Karpas-422 (cell line): Measurements from ENCODE around the gene CPAMD8. TPM values are rescaled to one million over a fixed set of nuclear protein-coding genes. Genes with fewer than 3 reads are reported as not detected.

ENCODE experiments used
- DNase-seq: peaks from one replicate; pipeline ENCODE4 v3.0.0-alpha.2; 2015
- H2AFZ ChIP-seq: fragments of 200-600 bp; sonication (generic); 2 replicates; pipeline ENCODE4 v1.6.1; 2014; ENCODE audit warnings: antibody characterized with exemption, low read length, mixed read lengths
- H3K27ac ChIP-seq: fragments of 200-600 bp; sonication (generic); 2 replicates; pipeline ENCODE4 v1.5.1; 2014; ENCODE audit warnings: mild to moderate bottlenecking, low read length, moderate library complexity
- H3K27me3 ChIP-seq: fragments of 200-600 bp; sonication (generic); 2 replicates; pipeline ENCODE4 v1.6.1; 2014; ENCODE audit warnings: low read length, mixed read lengths
- H3K36me3 ChIP-seq: fragments of 200-600 bp; sonication (generic); 2 replicates; pipeline ENCODE4 v1.6.1; 2014; ENCODE audit warnings: low read length, mixed read lengths; ENCODE audit not compliant: insufficient read depth
- H3K4me1 ChIP-seq: fragments of 200-600 bp; sonication (generic); 2 replicates; pipeline ENCODE4 v1.6.1; 2014; ENCODE audit warnings: mild to moderate bottlenecking, low read length, mixed read lengths
- H3K4me2 ChIP-seq: fragments of 200-600 bp; sonication (generic); 2 replicates; pipeline ENCODE4 v1.6.1; 2014; ENCODE audit warnings: low read length, low read depth, mild to moderate bottlenecking; ENCODE audit not compliant: poor library complexity, severe bottlenecking
- H3K4me3 ChIP-seq: fragments of 200-600 bp; sonication (generic); 2 replicates; pipeline ENCODE4 v1.5.1; 2014; ENCODE audit warnings: mild to moderate bottlenecking, antibody characterized with exemption, low read length, mixed read lengths
- H3K79me2 ChIP-seq: fragments of 200-600 bp; sonication (generic); 2 replicates; pipeline ENCODE4 v1.6.1; 2014; ENCODE audit warnings: mild to moderate bottlenecking, low read length, mixed read lengths
- H3K9ac ChIP-seq: fragments of 200-600 bp; sonication (generic); 2 replicates; pipeline ENCODE4 v1.6.0; 2014; ENCODE audit warnings: low read length
- H3K9me2 ChIP-seq: fragments of 200-600 bp; sonication (generic), shearing (Covaris generic); replicated peaks from 2 replicates; pipeline ENCODE4 v1.6.0; 2014; ENCODE audit warnings: mild to moderate bottlenecking, low read length, moderate library complexity; ENCODE audit not compliant: insufficient read depth
- H3K9me3 ChIP-seq: fragments of 300-700, 200-600 bp; sonication (generic); 2 replicates; pipeline ENCODE4 v1.6.1; 2014; ENCODE audit warnings: low read length, mixed read lengths
- H4K20me1 ChIP-seq: fragments of 200-600 bp; sonication (generic); 2 replicates; pipeline ENCODE4 v1.6.1; 2014; ENCODE audit warnings: mild to moderate bottlenecking, antibody characterized with exemption, low read length, low read depth; ENCODE audit not compliant: insufficient read depth
- total RNA-seq: library from RNA; depleted of rRNA; stranded (reverse); fragments of >200 nt; shearing (Covaris generic); gene quantifications from 2 replicates; pipeline ENCODE4 v1.2.3, GENCODE V29; 2014; ENCODE audit warnings: low replicate concordance

CPAMD8 gene
- total RNA-seq, 1 experiment from 2014 or later, result not detected

DNA sequence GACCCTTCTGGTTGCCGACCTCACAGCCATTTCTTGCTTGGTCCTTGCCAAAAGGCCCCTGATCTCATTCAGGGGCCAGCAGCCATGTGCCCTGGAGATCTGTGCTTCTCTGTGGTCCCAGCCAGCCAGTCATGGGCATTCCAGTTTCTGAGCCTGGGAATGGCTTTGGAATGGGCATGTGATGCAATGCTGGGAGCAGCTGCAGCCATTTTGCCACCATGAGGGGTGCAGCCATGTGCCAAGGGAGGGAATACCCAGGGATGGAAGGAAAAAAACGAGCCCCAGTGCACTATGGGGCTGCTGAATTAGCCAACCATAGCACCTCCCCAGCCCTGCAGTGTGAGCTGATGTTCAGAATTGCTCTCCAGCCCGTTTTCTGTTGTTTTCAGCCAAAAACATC lies 111.5 kb downstream of the CPAMD8 start:
- Histone ChIP-seq H3K4me1 (no peaks in the 10 kb centered on the region), H4K20me1 (no peaks in the 10 kb centered on the region), H3K9ac (no peak overlapping the region), H3K9me3 (peaks cover 9% of the 10 kb centered on the region), H2AFZ (no peak overlapping the region), H3K27me3 (0 out of 2 replicates have a peak, but pooled peaks cover 5% of the 10 kb centered on the region), H3K4me2 (no peak overlapping the region), H3K36me3 (no peaks in the 10 kb centered on the region), H3K27ac (no peak overlapping the region), H3K4me3 (no peak overlapping the region), H3K79me2 (no peaks in the 10 kb centered on the region), H3K9me2 (no peaks in the 10 kb centered on the region)
- no peak for DNase-seq

DNA sequence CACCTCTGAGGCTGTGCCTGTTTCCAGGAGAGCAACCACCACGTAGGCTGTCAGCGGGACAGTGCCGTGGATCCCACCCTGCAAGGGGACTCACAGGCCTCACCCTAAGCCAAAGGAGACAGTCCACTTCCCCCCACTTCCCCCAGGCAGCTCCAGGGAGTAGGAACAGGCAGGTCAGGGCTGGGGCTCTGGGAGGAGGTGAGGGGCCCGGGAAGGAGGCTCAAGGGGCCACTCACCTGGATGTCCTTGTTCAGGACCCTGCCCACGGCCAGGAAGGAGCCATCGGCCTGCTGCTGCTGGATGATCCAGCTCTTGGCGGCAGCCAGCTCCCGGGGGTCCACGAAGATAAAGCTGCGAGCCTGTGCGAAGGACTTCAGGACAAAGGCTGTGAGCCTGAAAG lies 112.2 kb downstream of the CPAMD8 start:
- Histone ChIP-seq H2AFZ (no peak overlapping the region), H3K36me3 (no peaks in the 10 kb centered on the region), H3K79me2 (no peaks in the 10 kb centered on the region), H3K9ac (no peak overlapping the region), H3K4me3 (no peak overlapping the region), H3K27me3 (0 out of 2 replicates have a peak, but pooled peaks cover 5% of the 10 kb centered on the region), H3K9me3 (peaks cover 9% of the 10 kb centered on the region), H4K20me1 (no peaks in the 10 kb centered on the region), H3K9me2 (no peaks in the 10 kb centered on the region), H3K4me1 (no peaks in the 10 kb centered on the region), H3K4me2 (no peak overlapping the region), H3K27ac (no peak overlapping the region)
- DNase-seq, result no peak

DNA sequence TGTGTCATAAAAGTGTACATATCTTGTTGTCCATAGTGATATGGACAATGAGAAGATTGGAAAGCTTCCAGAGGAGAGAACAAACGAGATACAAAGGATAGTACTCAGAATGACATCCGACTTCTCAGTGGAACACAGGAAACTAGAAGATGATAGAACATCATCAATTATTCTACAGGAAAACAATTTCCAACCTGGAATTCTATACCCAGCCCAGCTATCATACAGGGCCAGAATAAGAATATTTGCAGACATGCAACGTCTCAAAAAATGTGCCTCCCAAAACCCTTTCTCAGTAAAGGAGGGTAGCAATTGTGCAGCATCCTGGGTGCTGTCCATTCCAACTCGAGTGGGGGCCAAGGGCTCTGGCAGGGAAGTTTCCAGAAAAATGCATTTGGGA lies 113.8 kb downstream of the CPAMD8 start:
- Histone ChIP-seq H3K4me1 (no peaks in the 10 kb centered on the region), H3K9ac (no peak overlapping the region), H3K4me3 (no peak overlapping the region), H3K27ac (no peak overlapping the region), H4K20me1 (no peaks in the 10 kb centered on the region), H3K4me2 (no peak overlapping the region), H3K79me2 (no peaks in the 10 kb centered on the region), H3K9me2 (no peaks in the 10 kb centered on the region), H3K36me3 (no peaks in the 10 kb centered on the region), H3K27me3 (0 out of 2 replicates have a peak, but pooled peaks cover 5% of the 10 kb centered on the region), H2AFZ (no peak overlapping the region), H3K9me3 (peaks cover 9% of the 10 kb centered on the region)
- no peak for DNase-seq

DNA sequence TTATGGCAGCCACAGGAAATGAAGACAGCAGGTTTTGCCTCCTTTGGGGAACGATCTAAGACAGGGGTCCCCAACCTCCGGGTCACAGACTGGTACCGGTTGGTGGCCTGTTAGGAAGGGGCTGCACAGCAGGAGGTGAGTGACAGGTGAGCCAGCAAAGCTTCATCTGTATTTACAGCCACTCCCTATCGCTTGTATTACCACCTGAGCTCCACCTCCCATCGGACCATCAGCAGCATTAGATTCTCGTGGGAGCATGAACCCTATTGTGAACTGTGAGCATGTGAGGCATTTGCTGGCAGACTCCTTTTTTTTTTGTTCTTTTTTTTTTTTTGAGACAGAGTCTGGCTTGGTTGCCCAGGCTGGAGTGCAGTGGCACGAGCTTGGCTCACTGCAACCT lies 115.6 kb downstream of the CPAMD8 start:
- H3K4me2 ChIP-seq, result no peak overlapping the region
- no peaks in the 10 kb centered on the region for H3K4me1 ChIP-seq
- no peaks in the 10 kb centered on the region for H3K79me2 ChIP-seq
- H3K27ac ChIP-seq, result no peak overlapping the region
- H3K4me3 ChIP-seq, result no peak overlapping the region
- no peak for DNase-seq
- no peaks in the 10 kb centered on the region for H3K36me3 ChIP-seq
- 0 out of 2 replicates have a peak, but pooled peaks cover 5% of the 10 kb centered on the region for H3K27me3 ChIP-seq
- H3K9me2 ChIP-seq, result no peaks in the 10 kb centered on the region
- H3K9me3 ChIP-seq, result peaks cover 9% of the 10 kb centered on the region
- no peak overlapping the region for H3K9ac ChIP-seq
- H4K20me1 ChIP-seq, result no peaks in the 10 kb centered on the region
- no peak overlapping the region for H2AFZ ChIP-seq

DNA sequence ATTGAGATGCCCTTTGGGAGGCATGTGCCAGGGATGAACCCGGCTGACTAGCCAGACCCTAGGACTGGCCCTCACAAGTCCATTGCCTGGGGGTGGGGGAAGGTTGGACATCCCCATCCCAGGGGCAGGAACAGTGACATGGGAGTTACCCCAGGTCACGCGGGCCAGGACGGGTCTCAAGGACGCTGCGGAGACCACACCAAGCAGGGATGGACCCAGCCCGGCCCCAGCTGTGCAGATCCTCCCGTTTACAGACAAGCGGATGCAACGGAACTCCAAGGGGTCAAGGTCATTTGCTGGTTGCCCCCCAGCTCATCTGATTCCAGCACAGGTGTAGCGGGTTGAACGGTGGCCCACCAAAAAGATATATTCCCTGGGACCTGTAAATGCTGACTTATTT lies 117.9 kb downstream of the CPAMD8 start:
- Histone ChIP-seq H4K20me1 (no peaks in the 10 kb centered on the region), H3K9me2 (no peaks in the 10 kb centered on the region), H3K9me3 (peaks cover 9% of the 10 kb centered on the region), H3K27me3 (0 out of 2 replicates have a peak, but pooled peaks cover 5% of the 10 kb centered on the region), H3K36me3 (no peaks in the 10 kb centered on the region), H3K4me1 (no peaks in the 10 kb centered on the region), H3K9ac (no peak overlapping the region), H3K79me2 (no peaks in the 10 kb centered on the region), H3K4me3 (no peak overlapping the region), H3K27ac (no peak overlapping the region), H3K4me2 (no peak overlapping the region), H2AFZ (no peak overlapping the region)
- DNase-seq, result no peak

DNA sequence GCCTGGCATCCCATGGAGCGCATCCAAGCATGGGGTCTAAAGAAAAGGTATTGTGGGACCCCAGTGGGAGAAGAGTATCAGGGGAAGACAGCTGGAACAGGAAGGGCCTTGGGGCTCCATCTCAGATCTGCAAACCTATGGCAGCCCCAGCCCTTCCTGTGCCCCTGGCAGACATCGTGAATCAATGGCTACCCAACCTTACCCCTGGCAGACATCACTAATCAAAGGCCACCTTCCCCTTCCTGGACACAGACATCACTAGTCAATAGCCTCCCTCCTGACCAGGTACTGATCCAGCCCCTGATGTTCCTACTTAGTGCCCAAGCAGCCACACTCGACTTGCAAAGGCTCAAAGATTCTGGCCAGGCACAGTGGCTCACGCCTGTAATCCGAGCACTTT lies 122.0 kb downstream of the CPAMD8 start:
- H3K4me2 ChIP-seq, result no peak overlapping the region
- H3K9ac ChIP-seq, result no peak overlapping the region
- H3K9me3 ChIP-seq, result no peaks in the 10 kb centered on the region
- no peak for DNase-seq
- no peaks in the 10 kb centered on the region for H3K27me3 ChIP-seq
- H3K79me2 ChIP-seq, result no peaks in the 10 kb centered on the region
- no peaks in the 10 kb centered on the region for H4K20me1 ChIP-seq
- H2AFZ ChIP-seq, result no peak overlapping the region
- no peaks in the 10 kb centered on the region for H3K9me2 ChIP-seq
- no peaks in the 10 kb centered on the region for H3K4me1 ChIP-seq
- no peak overlapping the region for H3K27ac ChIP-seq
- no peak overlapping the region for H3K4me3 ChIP-seq
- no peaks in the 10 kb centered on the region for H3K36me3 ChIP-seq

DNA sequence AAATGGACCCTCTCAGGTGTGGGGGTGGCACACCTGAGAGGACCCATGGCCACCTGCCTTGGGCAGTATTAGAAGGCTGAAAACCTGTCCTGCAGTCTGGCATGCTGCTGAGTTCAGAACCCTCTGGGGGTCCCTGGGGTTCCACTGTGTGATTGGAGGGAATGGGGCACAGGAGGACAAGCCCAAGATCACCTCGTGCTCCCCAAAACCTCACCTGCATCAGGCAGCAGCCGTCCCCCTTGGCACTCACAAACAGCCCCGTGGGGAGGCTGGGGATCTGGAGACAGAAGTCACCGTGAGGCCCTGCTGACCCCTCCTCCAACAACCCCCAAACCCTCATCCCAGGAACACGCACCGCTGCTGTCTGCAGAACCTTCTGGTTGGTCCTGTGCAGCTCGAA lies 123.3 kb downstream of the CPAMD8 start:
- no peaks in the 10 kb centered on the region for H3K9me2 ChIP-seq
- H3K27ac ChIP-seq, result no peak overlapping the region
- H3K9me3 ChIP-seq, result no peaks in the 10 kb centered on the region
- H3K4me3 ChIP-seq, result no peak overlapping the region
- no peaks in the 10 kb centered on the region for H4K20me1 ChIP-seq
- no peak for DNase-seq
- H3K79me2 ChIP-seq, result no peaks in the 10 kb centered on the region
- H3K4me2 ChIP-seq, result no peak overlapping the region
- no peak overlapping the region for H2AFZ ChIP-seq
- no peaks in the 10 kb centered on the region for H3K36me3 ChIP-seq
- no peak overlapping the region for H3K9ac ChIP-seq
- H3K4me1 ChIP-seq, result no peaks in the 10 kb centered on the region
- no peaks in the 10 kb centered on the region for H3K27me3 ChIP-seq

DNA sequence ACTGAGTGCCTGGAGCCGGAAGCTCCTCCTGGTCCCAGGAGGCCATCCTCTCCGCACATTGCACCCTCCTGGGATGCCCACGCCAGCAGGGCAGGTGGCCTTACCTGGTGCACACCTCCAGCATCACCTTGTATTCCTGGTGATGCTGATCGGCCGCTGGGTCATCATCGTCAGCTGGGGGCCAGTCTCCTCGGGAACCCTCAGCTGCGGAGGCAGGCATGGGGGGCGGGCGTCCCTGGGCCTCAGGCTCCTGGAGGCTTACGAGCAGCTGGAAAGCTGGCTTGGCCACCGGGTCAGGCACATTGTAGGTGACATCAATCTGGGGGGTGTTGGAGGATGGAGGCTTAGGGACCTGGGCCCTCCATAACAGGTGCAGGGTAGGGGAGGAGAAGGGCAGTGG lies 124.1 kb downstream of the CPAMD8 start:
- no peak overlapping the region for H3K27ac ChIP-seq
- no peaks in the 10 kb centered on the region for H3K9me2 ChIP-seq
- H3K79me2 ChIP-seq, result no peaks in the 10 kb centered on the region
- H2AFZ ChIP-seq, result no peak overlapping the region
- H3K9ac ChIP-seq, result no peak overlapping the region
- H4K20me1 ChIP-seq, result no peaks in the 10 kb centered on the region
- DNase-seq, result no peak
- no peaks in the 10 kb centered on the region for H3K27me3 ChIP-seq
- H3K36me3 ChIP-seq, result no peaks in the 10 kb centered on the region
- H3K9me3 ChIP-seq, result no peaks in the 10 kb centered on the region
- H3K4me1 ChIP-seq, result no peaks in the 10 kb centered on the region
- no peak overlapping the region for H3K4me3 ChIP-seq
- H3K4me2 ChIP-seq, result no peak overlapping the region
